ENCODE data around the gene CCL4.
"Not testable (repeated sequence)": the region's sequence is repeated elsewhere in the genome, so short reads cannot be mapped to it uniquely, and the experiment has no call there.

CCL4 gene

GRCh38 chr17:36094746-36095145, 8.9 kb upstream of the CCL4 start:
- TF ChIP-seq CTCF (IDR thresholded peaks at IDR 0.05; ENCODE audit: control extremely low read depth, extremely low read depth, low read depth, missing control alignments) = no peak
- no peak for DNase-seq (ENCODE audit: extremely low spot score)

GRCh38 chr17:36095992-36096391, 7.6 kb upstream of the CCL4 start:
- DNase-seq (ENCODE audit: extremely low spot score) = no peak
- ChIA-PET CTCF (interaction anchor here (1.0 kb wide), 2 partner anchors 23 to 53 kb away, joined by 4 to 7 read pairs; no protein-coding TSS in a partner anchor), POLR2A (no interaction called here)
- TF ChIP-seq CTCF (IDR thresholded peaks at IDR 0.05; ENCODE audit: control extremely low read depth, extremely low read depth, low read depth, missing control alignments) = no peak

More at GRCh38 chr17:36094746-36095145, 8.9 kb upstream of the CCL4 start:
- ChIA-PET POLR2A (no interaction called here), CTCF (no interaction called here)

GRCh38 chr17:36099004-36099403, 4.6 kb upstream of the CCL4 start:
- CTCF ChIA-PET = interaction anchor here (0.9 to 3.7 kb wide), 4 partner anchors 11 to 50 kb away, joined by 3 to 19 read pairs (median 4); no protein-coding TSS in a partner anchor
- not testable (repeated sequence) for DNase-seq (ENCODE audit: extremely low spot score)
- POLR2A ChIA-PET = interaction anchor here (2.0 kb wide), 1 partner anchor 9 kb away, joined by 12 read pairs; the partner anchor contains the start of gene CCL3

GRCh38 chr17:36104246-36104645, 619 bp downstream of the CCL4 start:
- CTCF ChIA-PET = interaction anchor here (0.9 kb wide), 1 partner anchor 14 kb away, joined by 3 read pairs; no protein-coding TSS in a partner anchor
- POLR2A ChIA-PET = interaction anchor here (1.1 kb wide), 1 partner anchor 14 kb away, joined by 4 read pairs; no protein-coding TSS in a partner anchor
- not testable (repeated sequence) for DNase-seq (ENCODE audit: extremely low spot score)

GRCh38 chr17:36104701-36105181, 1.1 kb downstream of the CCL4 start:
- CTCF ChIA-PET = interaction anchor here (0.9 kb wide), 1 partner anchor 14 kb away, joined by 3 read pairs; no protein-coding TSS in a partner anchor
- no peak for DNase-seq (ENCODE audit: extremely low spot score)
- no peak for TF ChIP-seq CTCF (IDR thresholded peaks at IDR 0.05; ENCODE audit: control extremely low read depth, extremely low read depth, low read depth, missing control alignments)
- POLR2A ChIA-PET = interaction anchor here (1.1 kb wide), 1 partner anchor 14 kb away, joined by 4 read pairs; no protein-coding TSS in a partner anchor

GRCh38 chr17:36105781-36106492, 2.3 kb downstream of the CCL4 start:
- no peak for TF ChIP-seq CTCF (IDR thresholded peaks at IDR 0.05; ENCODE audit: control extremely low read depth, extremely low read depth, low read depth, missing control alignments)
- ChIA-PET CTCF (interaction anchor here (1.3 to 1.9 kb wide), 2 partner anchors 8 to 11 kb away, joined by 4 to 7 read pairs; no protein-coding TSS in a partner anchor), POLR2A (no interaction called here)
- DNase-seq (ENCODE audit: extremely low spot score) = no peak

GRCh38 chr17:36106493-36106835, 2.8 kb downstream of the CCL4 start:
- no peak for DNase-seq (ENCODE audit: extremely low spot score)
- CTCF ChIA-PET = interaction anchor here (1.3 to 1.9 kb wide), 2 partner anchors 8 to 10 kb away, joined by 4 to 7 read pairs; no protein-coding TSS in a partner anchor
- no peak for TF ChIP-seq CTCF (IDR thresholded peaks at IDR 0.05; ENCODE audit: control extremely low read depth, extremely low read depth, low read depth, missing control alignments)
- POLR2A ChIA-PET = no interaction called here

Data from GM10248 (cell line).